DND-41 (cell line): ENCODE results near the gene SLC4A9.
A peak's percentile ranks its signal among the peaks of the same experiment; 100 is the strongest.
"Not testable (repeated sequence)": the region's sequence is repeated elsewhere in the genome, so short reads cannot be mapped to it uniquely, and the experiment has no call there.

Source experiments
- ATAC-seq: fragments of 200-7000 bp; cut with Tn5 transposase; 3 replicates; pipeline ENCODE4 v1.9.1; 2021; ENCODE audit warnings: low read depth; ENCODE audit not compliant: insufficient read depth
- DNase-seq: peaks from one replicate; pipeline ENCODE4 v3.0.0-alpha.2; 2020
- H2AFZ ChIP-seq: 2 replicates; pipeline ENCODE4 v1.6.0; 2012; ENCODE audit warnings: low read depth, low read length
- H3K27ac ChIP-seq: 2 replicates; pipeline ENCODE4 v1.5.1; 2012; ENCODE audit warnings: low read length, inconsistent platforms
- H3K27me3 ChIP-seq: fragments of 200-600 bp; sonication (generic); 2 replicates; pipeline ENCODE4 v1.6.0; 2012; ENCODE audit warnings: low read length, mild to moderate bottlenecking, inconsistent platforms; ENCODE audit not compliant: insufficient read depth, poor library complexity
- H3K36me3 ChIP-seq: 2 replicates; pipeline ENCODE4 v1.5.1; 2012; ENCODE audit warnings: low read length, inconsistent platforms; ENCODE audit not compliant: insufficient read depth
- H3K4me1 ChIP-seq: 2 replicates; pipeline ENCODE4 v1.5.1; 2012; ENCODE audit warnings: mild to moderate bottlenecking, low read length; ENCODE audit not compliant: insufficient read depth
- H3K4me2 ChIP-seq: 2 replicates; pipeline ENCODE4 v1.6.0; 2012; ENCODE audit warnings: mild to moderate bottlenecking, moderate library complexity, low read length, inconsistent platforms; ENCODE audit not compliant: insufficient read depth
- H3K4me3 ChIP-seq, 2 experiments: fragments of 200-600 bp in 1 of 2; shearing (Covaris generic) in 1 of 2; 2 replicates each; pipeline ENCODE4 v1.5.1; 2012 to 2016; ENCODE audit warnings: inconsistent platforms in 2 of 2, low read length in 2 of 2, mild to moderate bottlenecking in 2 of 2, low read depth in 1 of 2, moderate library complexity in 1 of 2
- H3K79me2 ChIP-seq: 2 replicates; pipeline ENCODE4 v1.6.0; 2012; ENCODE audit warnings: low read length, inconsistent platforms; ENCODE audit not compliant: insufficient read depth
- H3K9ac ChIP-seq: 2 replicates; pipeline ENCODE4 v1.6.0; 2012; ENCODE audit warnings: low read depth, mild to moderate bottlenecking, inconsistent platforms, low read length, moderate library complexity
- H3K9me3 ChIP-seq: 2 replicates; pipeline ENCODE4 v1.5.1; 2012; ENCODE audit warnings: low read length, moderate library complexity, mild to moderate bottlenecking, inconsistent platforms; ENCODE audit not compliant: insufficient read depth, severe bottlenecking
- H4K20me1 ChIP-seq: 2 replicates; pipeline ENCODE4 v1.6.0; 2012; ENCODE audit warnings: low read length; ENCODE audit not compliant: insufficient read depth
- EZH2 ChIP-seq: IDR thresholded peaks from 3 replicates; pipeline ENCODE4 v1.6.1; 2012; ENCODE audit warnings: borderline replicate concordance, low read depth, mild to moderate bottlenecking, moderate library complexity, low read length, inconsistent platforms; ENCODE audit not compliant: severe bottlenecking
- TF ChIP-seq, protein P1 (sequence below): IDR thresholded peaks from 2 replicates; pipeline ENCODE4 v1.5.1; 2012; ENCODE audit warnings: borderline replicate concordance, low read length, moderate library complexity, mild to moderate bottlenecking; ENCODE audit not compliant: poor library complexity, severe bottlenecking; ENCODE audit errors: extremely low read depth

SLC4A9 gene

DNA sequence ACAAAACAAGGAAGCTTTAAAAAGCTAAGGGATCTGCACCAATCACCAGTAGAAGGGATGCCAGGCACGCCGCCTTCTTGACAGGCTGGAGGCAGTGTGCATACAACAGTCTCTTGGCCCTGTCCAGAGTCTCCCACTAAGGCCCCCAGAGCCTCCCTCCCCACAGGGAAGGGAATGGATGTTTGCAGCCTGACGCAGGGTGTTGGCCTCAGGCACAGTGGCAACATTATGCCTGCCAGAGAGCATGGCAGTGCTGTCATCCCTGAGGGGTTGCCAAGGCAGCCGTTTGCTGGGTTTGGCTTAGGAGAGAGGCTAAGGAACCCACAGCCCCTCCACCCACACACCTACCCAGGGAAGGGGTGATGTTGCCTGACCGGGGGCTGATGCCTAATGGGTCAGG, 18.4 kb upstream of the SLC4A9 start:
- Histone ChIP-seq H4K20me1 (0 out of 2 replicates have a peak, but pooled peaks cover 3% of the 10 kb centered on the region), H3K36me3 (no peaks in the 10 kb centered on the region), H3K4me2 (peak overlapping the region; percentile 37), H3K79me2 (no peaks in the 10 kb centered on the region), H2AFZ (no peak overlapping the region), H3K4me1 (peaks cover 40% of the 10 kb centered on the region), H3K9ac (no peak overlapping the region), H3K9me3 (no peaks in the 10 kb centered on the region), H3K27ac (peak overlapping the region; percentile 57), H3K4me3 (peak overlapping the region in 1 of 2 experiments; percentile 2; a peak in 2 of 4 replicates), H3K27me3 (peaks cover 18% of the 10 kb centered on the region)
- ATAC-seq: no peak
- TF ChIP-seq EZH2: no peak
- TF ChIP-seq, protein P1, sequence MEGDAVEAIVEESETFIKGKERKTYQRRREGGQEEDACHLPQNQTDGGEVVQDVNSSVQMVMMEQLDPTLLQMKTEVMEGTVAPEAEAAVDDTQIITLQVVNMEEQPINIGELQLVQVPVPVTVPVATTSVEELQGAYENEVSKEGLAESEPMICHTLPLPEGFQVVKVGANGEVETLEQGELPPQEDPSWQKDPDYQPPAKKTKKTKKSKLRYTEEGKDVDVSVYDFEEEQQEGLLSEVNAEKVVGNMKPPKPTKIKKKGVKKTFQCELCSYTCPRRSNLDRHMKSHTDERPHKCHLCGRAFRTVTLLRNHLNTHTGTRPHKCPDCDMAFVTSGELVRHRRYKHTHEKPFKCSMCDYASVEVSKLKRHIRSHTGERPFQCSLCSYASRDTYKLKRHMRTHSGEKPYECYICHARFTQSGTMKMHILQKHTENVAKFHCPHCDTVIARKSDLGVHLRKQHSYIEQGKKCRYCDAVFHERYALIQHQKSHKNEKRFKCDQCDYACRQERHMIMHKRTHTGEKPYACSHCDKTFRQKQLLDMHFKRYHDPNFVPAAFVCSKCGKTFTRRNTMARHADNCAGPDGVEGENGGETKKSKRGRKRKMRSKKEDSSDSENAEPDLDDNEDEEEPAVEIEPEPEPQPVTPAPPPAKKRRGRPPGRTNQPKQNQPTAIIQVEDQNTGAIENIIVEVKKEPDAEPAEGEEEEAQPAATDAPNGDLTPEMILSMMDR: no peak
- DNase-seq: no peak

DNA sequence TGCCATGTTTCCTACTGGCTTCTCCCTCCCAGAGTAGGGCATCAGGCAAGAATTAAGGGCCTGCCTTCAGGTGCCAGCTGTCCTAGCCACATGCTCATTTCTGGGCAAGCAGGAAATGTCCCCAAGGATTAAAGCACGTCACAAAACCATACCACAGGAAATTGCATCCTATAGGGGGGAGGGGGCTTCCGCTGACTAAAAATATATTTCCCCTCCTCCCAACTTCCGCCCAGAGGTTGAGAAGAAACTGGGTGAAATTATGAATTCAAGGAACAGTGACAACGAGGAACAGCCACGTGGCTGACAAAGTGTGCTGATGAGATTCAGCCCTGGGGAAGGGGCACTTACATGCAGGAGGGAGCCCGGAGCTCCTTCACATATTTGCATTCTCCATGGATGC, 17.7 kb upstream of the SLC4A9 start:
- H3K4me1 ChIP-seq: peaks cover 47% of the 10 kb centered on the region
- peak overlapping the region; percentile 49 for H2AFZ ChIP-seq
- no peaks in the 10 kb centered on the region for H3K36me3 ChIP-seq
- no peaks in the 10 kb centered on the region for H3K9me3 ChIP-seq
- peak; percentile 82 for ATAC-seq
- H3K27ac ChIP-seq: peak overlapping the region; percentile 71
- H3K4me3 ChIP-seq: peak overlapping the region in 1 of 2 experiments; percentile 2; a peak in 1 of 4 replicates
- H3K79me2 ChIP-seq: no peaks in the 10 kb centered on the region
- peak; percentile 87 for DNase-seq
- TF ChIP-seq EZH2: no peak
- TF ChIP-seq, protein P1: no peak
- H3K27me3 ChIP-seq: peaks cover 25% of the 10 kb centered on the region
- H3K4me2 ChIP-seq: peak overlapping the region; percentile 37
- 0 out of 2 replicates have a peak, but pooled peaks cover 3% of the 10 kb centered on the region for H4K20me1 ChIP-seq
- peak overlapping the region; percentile 23; the same call in 1 of the 2 replicates for H3K9ac ChIP-seq

DNA sequence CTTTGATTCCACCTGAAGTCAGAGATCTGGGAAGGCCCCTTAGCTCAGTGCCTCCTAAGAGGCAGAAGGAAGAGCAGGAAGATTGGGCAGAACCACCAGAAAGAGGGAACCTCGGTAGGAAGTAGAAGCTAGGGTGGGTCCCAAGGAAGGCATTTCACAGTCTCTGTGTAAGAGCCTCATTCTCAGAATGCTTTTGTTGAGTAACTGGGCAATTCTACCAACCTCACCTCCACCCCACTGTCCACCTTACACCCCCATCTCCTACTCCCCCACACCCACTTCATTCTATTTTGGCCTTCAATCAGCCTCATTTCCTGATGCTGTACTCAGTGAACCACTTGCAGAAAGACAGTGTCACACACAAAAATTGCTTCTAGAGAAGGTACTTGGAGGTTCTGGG, 17.1 kb upstream of the SLC4A9 start:
- Histone ChIP-seq H4K20me1 (0 out of 2 replicates have a peak, but pooled peaks cover 3% of the 10 kb centered on the region), H3K36me3 (no peaks in the 10 kb centered on the region), H3K4me2 (peak overlapping the region; percentile 37; the same call in 1 of the 2 replicates), H3K79me2 (no peaks in the 10 kb centered on the region), H3K9me3 (no peaks in the 10 kb centered on the region), H3K27ac (peak overlapping the region; percentile 71), H3K4me3 (no peak overlapping the region), H3K9ac (peak overlapping the region; percentile 23; the same call in 1 of the 2 replicates), H3K27me3 (peaks cover 25% of the 10 kb centered on the region), H3K4me1 (peaks cover 48% of the 10 kb centered on the region), H2AFZ (peak overlapping the region; percentile 49)
- ATAC-seq: no peak
- no peak for DNase-seq
- TF ChIP-seq EZH2: no peak
- TF ChIP-seq, protein P1: no peak

DNA sequence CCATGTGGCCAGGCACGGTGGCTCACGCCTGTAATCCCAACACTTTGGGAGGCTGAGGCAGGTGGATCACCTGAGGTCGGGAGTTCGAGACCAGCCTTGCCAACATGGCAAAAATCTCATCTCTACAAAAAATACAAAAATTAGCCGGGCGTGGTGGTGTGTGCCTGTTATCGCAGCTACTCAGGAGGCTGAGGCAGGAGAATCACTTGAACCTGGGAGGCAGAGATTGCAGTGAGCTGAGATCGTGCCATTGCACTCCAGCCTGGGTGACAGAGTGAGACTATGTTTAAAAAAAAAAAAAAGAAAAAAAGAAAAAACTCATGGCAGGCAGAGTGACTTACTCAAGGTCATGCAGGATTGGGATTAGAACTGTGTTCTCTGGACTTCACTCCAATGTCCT, 16.1 kb upstream of the SLC4A9 start:
- Histone ChIP-seq H3K4me1 (peaks cover 48% of the 10 kb centered on the region), H3K27me3 (peaks cover 27% of the 10 kb centered on the region)
- not testable (repeated sequence) for H2AFZ ChIP-seq, H4K20me1 ChIP-seq, H3K9me3 ChIP-seq, H3K4me3 ChIP-seq, H3K36me3 ChIP-seq, H3K79me2 ChIP-seq, H3K4me2 ChIP-seq, DNase-seq, H3K27ac ChIP-seq, H3K9ac ChIP-seq, ATAC-seq
